ENCODE measurements around the gene FOXR1. TPM values are rescaled to one million over a fixed set of nuclear protein-coding genes. Genes with fewer than 3 reads are reported as not detected.

Gene FOXR1
- total and polyA plus RNA-seq, 7 donors, result not detected

DNA sequence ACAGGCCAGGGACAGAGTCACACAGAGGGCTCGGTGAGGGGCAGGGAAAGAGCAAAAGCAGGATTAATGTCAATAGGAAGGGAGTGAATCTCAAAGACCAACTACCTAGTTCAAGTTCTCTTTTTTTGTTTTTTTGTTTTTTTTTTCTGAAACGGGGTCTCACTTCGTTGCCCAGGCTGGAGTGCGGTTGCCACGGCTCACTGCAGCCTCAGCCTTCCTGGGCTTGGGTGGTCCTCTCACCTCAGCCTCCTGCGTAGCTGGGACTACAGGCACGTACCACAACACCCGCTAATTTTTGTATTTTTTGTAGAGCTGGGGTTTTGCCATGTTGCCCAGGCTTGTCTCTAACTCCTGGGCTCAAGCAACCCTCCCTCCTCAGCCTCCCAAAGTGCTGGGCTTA, 36.2 kb upstream of the FOXR1 start:
- WGBS, 3 donors, result 85 to 91% (median 88%) methylated on average over 8 of the region's 8 CpGs
- peaks cover 12% of the 10 kb centered on the region for H3K4me1 ChIP-seq
- H3K27ac ChIP-seq, result no peak overlapping the region
- no peaks in the 10 kb centered on the region for H3K27me3 ChIP-seq (ENCODE audit: insufficient read depth in 3 of 3, low read length in 2 of 3)
- DNase-seq (no peak), ATAC-seq (no peak)
- intact Hi-C loops (cut with DNase I), result loop anchor here in 1 of 2 donors (5.0 kb wide), 1 partner anchor 37 kb away; the partner anchor contains the start of gene FOXR1
- no peak overlapping the region for H3K4me3 ChIP-seq
- no peaks in the 10 kb centered on the region for H3K9me3 ChIP-seq
- TF ChIP-seq, protein P1, sequence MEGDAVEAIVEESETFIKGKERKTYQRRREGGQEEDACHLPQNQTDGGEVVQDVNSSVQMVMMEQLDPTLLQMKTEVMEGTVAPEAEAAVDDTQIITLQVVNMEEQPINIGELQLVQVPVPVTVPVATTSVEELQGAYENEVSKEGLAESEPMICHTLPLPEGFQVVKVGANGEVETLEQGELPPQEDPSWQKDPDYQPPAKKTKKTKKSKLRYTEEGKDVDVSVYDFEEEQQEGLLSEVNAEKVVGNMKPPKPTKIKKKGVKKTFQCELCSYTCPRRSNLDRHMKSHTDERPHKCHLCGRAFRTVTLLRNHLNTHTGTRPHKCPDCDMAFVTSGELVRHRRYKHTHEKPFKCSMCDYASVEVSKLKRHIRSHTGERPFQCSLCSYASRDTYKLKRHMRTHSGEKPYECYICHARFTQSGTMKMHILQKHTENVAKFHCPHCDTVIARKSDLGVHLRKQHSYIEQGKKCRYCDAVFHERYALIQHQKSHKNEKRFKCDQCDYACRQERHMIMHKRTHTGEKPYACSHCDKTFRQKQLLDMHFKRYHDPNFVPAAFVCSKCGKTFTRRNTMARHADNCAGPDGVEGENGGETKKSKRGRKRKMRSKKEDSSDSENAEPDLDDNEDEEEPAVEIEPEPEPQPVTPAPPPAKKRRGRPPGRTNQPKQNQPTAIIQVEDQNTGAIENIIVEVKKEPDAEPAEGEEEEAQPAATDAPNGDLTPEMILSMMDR (IDR thresholded peaks at IDR 0.05), result no peak
- no peaks in the 10 kb centered on the region for H3K36me3 ChIP-seq (ENCODE audit: insufficient read depth in 1 of 2, low read depth in 1 of 2)

DNA sequence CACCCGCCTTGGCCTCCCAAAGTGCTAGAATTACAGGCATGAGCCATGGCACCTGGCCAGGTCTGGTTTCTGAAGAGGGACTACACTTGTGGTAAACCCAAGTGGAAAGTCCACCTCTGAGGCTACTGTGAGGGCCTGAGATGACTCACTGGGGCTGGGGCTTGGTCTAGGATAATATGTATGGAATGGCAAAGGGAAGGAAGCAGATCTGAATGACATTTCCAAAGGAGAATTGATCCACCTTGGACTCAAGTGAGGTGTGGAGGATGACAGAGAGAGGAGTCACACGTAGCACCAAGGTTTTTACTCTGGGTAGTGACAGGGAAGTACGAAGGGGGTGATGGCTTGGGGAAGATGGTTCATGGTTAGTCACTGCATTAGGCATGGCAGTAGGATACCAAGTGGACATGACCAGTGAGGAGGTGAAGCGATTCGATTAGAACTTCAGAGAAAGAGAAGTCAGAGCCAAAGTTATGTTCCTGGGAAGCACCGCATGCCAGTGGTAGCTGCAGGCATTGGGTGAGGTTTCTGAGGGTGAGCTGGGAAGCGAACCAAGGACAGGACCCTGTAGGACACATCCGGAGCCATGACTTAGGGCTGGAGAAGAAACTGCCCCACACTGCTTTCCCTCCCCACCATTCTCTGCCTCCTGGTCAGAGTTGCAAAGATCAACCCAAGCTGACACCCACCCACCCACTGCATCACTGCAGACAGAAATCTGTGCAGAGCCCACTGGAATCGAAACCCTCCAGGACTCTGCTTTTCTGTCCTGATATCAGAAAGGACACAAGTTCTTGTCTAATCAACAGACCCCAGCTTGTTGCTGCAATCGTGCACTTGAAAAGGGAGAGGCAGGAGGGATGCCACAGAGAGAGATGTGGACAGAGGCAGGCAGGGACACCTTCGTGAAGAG, 32.8 kb upstream of the FOXR1 start:
- TF ChIP-seq, protein P1 (IDR thresholded peaks at IDR 0.05), result no peak
- no peak overlapping the region for H3K4me3 ChIP-seq
- WGBS, 3 donors, result 74 to 82% (median 74%) methylated on average over 11 of the region's 11 CpGs
- H3K27ac ChIP-seq, result no peak overlapping the region
- no peaks in the 10 kb centered on the region for H3K27me3 ChIP-seq (ENCODE audit: insufficient read depth in 3 of 3, low read length in 2 of 3)
- DNase-seq (no peak), ATAC-seq (no peak)
- H3K36me3 ChIP-seq (ENCODE audit: insufficient read depth in 1 of 2, low read depth in 1 of 2), result no peaks in the 10 kb centered on the region
- intact Hi-C loops (cut with DNase I), result loop anchor here in 1 of 2 donors (5.0 kb wide), 1 partner anchor 34 kb away; the partner anchor contains the start of gene FOXR1
- H3K9me3 ChIP-seq, result no peaks in the 10 kb centered on the region
- H3K4me1 ChIP-seq, result peaks cover under 1% of the 10 kb centered on the region

DNA sequence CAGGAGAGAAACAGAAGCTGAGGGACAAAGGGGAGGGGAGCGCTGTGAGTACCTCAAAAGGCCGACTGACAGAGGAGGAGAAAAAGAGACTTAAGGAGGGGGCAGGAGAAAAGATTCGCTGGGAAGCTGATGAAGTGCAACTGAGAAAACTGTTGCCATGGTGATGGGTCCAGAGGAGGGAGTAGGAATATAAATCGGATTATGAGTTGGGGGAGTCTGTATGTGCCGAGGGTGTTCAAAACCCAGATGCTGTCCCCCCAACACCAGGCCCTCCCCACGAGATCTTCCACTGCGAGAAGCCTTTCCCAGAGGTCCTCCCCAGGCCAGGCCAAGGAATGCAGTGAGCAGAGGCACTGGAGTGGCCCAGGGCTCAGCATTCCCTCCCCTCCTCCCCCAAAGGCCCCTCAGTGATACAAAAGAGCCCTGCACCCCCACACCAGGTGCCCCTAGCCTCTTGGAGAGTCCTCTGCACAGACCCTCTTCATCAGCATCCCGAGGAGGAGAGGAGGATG, 32.1 kb upstream of the FOXR1 start:
- H3K4me3 ChIP-seq, result no peak overlapping the region
- WGBS, 3 donors, result 60 to 72% (median 68%) methylated on average over 8 of the region's 8 CpGs
- no peak overlapping the region for H3K27ac ChIP-seq
- DNase-seq (no peak), ATAC-seq (no peak)
- H3K36me3 ChIP-seq (ENCODE audit: insufficient read depth in 1 of 2, low read depth in 1 of 2), result no peaks in the 10 kb centered on the region
- H3K9me3 ChIP-seq, result no peaks in the 10 kb centered on the region
- TF ChIP-seq, protein P1 (IDR thresholded peaks at IDR 0.05), result no peak
- no peaks in the 10 kb centered on the region for H3K4me1 ChIP-seq
- intact Hi-C loops (cut with DNase I), result loop anchor here in 1 of 2 donors (5.0 kb wide), 1 partner anchor 33 kb away; the partner anchor contains the start of gene FOXR1
- no peaks in the 10 kb centered on the region for H3K27me3 ChIP-seq (ENCODE audit: insufficient read depth in 3 of 3, low read length in 2 of 3)

DNA sequence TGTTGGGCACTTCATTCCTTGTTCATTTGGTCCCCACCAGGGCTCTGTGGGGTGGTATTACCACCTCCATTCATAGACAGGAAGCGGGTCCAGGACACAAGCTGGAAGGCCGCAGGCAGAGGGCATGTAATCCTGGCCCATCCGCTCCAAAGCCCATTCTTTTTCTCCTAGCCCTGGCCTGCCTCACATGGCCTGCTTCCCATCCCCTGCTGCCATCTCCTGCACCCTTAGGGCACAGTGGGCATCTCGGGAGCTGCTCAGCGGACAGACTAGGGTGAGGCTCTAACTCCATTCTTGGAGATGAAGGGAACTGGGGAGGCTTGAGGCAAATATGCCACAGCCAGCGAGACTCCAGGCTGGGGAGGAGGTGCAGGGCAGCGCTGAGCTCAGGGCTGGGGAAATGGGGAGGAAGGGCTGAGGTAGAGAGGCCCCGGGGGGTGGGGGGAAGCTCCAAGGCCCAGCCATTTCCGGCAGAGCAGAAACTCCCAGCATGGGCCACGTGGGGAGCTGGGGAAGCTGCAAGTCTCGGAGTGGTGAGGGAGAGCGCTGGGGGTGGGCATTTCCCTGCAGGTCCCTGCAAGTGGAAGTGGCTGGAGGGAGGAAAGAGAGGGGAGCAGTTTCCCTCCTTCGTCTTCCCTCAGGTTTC, 31.5 kb upstream of the FOXR1 start:
- H3K4me1 ChIP-seq, result no peaks in the 10 kb centered on the region
- TF ChIP-seq, protein P1 (IDR thresholded peaks at IDR 0.05), result no peak
- no peaks in the 10 kb centered on the region for H3K9me3 ChIP-seq
- ATAC-seq (no peak), DNase-seq (no peak)
- intact Hi-C loops (cut with DNase I), result loop anchor here in 1 of 2 donors (5.0 kb wide), 1 partner anchor 32 kb away; the partner anchor contains the start of gene FOXR1
- H3K27me3 ChIP-seq (ENCODE audit: insufficient read depth in 3 of 3, low read length in 2 of 3), result no peaks in the 10 kb centered on the region
- no peak overlapping the region for H3K4me3 ChIP-seq
- WGBS, 3 donors, result 56 to 62% (median 60%) methylated on average over 13 of the region's 13 CpGs
- no peak overlapping the region for H3K27ac ChIP-seq
- no peaks in the 10 kb centered on the region for H3K36me3 ChIP-seq (ENCODE audit: insufficient read depth in 1 of 2, low read depth in 1 of 2)

Measured in psoas muscle (tissue), 8 donors.